HG03097 (cell line): ENCODE results near the gene ZCWPW1.

ENCODE experiments used
- ATAC-seq: cut with Tn5 transposase; IDR thresholded peaks from one replicate; pipeline ENCODE4 v1.9.1; 2021; ENCODE audit not compliant: unreplicated experiment, low FRiP score

ZCWPW1 gene

GRCh38 chr7:100432621-100433275, 4.2 kb upstream of the ZCWPW1 start:
- ATAC-seq, result no peak

GRCh38 chr7:100432053-100432452, 3.5 kb upstream of the ZCWPW1 start:
- ATAC-seq, result no peak

- ATAC-seq, result no peak
These were observed 2.8 kb upstream of the ZCWPW1 start for GRCh38 chr7:100431286-100431735.

- no peak for ATAC-seq
These were observed 2.2 kb upstream of the ZCWPW1 start for GRCh38 chr7:100430493-100431285.

- ATAC-seq, result peak; percentile 31
These were observed 1.4 kb upstream of the ZCWPW1 start, which contains the start of gene MEPCE for GRCh38 chr7:100429637-100430492. Gene MEPCE, plus strand, starts transcription at chr7:100429831. Its CDS starts 188 bp downstream, at chr7:100430019.

- ATAC-seq, result peak; percentile 34
These were observed 599 bp upstream of the ZCWPW1 start for GRCh38 chr7:100428967-100429636.

- ATAC-seq, result no peak
These were observed 723 bp downstream of the ZCWPW1 start for GRCh38 chr7:100427762-100428198.

- no peak for ATAC-seq
These were observed 2.0 kb downstream of the ZCWPW1 start for GRCh38 chr7:100426516-100426915.

GRCh38 chr7:100425347-100425746, 3.2 kb downstream of the ZCWPW1 start:
- ATAC-seq, result no peak

- no peak for ATAC-seq
These were observed 5.2 kb downstream of the ZCWPW1 start for GRCh38 chr7:100423315-100423714.

- no peak for ATAC-seq
These were observed 8.8 kb downstream of the ZCWPW1 start for GRCh38 chr7:100419660-100420226.

- no peak for ATAC-seq
These were observed 9.4 kb downstream of the ZCWPW1 start for GRCh38 chr7:100418930-100419659.

GRCh38 chr7:100415448-100415847, 13.1 kb downstream of the ZCWPW1 start:
- ATAC-seq, result no peak

GRCh38 chr7:100413889-100414288, 14.6 kb downstream of the ZCWPW1 start:
- ATAC-seq, result no peak

GRCh38 chr7:100413346-100413745, 15.2 kb downstream of the ZCWPW1 start:
- ATAC-seq, result no peak

GRCh38 chr7:100411101-100411500, 17.4 kb downstream of the ZCWPW1 start:
- no peak for ATAC-seq

GRCh38 chr7:100407285-100408180, 21.0 kb downstream of the ZCWPW1 start:
- no peak for ATAC-seq

- no peak for ATAC-seq
These were observed 21.7 kb downstream of the ZCWPW1 start for GRCh38 chr7:100406767-100407166.
